GM23338 (cell line): ENCODE measurements around the gene KIF1C. TPM values are rescaled to one million over a fixed set of nuclear protein-coding genes. Genes with fewer than 3 reads are reported as not detected.
A peak's percentile ranks its signal among the peaks of the same experiment; 100 is the strongest.

Source experiments
- ATAC-seq: fragments of 200-7000 bp; cut with Tn5 transposase; 3 replicates; pipeline ENCODE4 v1.9.1; 2020
- DNase-seq: peaks from one replicate; pipeline ENCODE4 v3.0.0-alpha.2; 2015; ENCODE audit warnings: low spot score
- H2AFZ ChIP-seq: fragments of 200-600 bp; sonication (generic); 2 replicates; pipeline ENCODE4 v1.8.0; 2016; ENCODE audit warnings: antibody characterized with exemption, mild to moderate bottlenecking, moderate library complexity
- H3F3A ChIP-seq: fragments of 200-600 bp; sonication (generic); replicated peaks from 2 replicates; pipeline ENCODE4 v1.8.0; 2017; ENCODE audit warnings: antibody characterized with exemption, mixed run types, low read depth
- H3K27ac ChIP-seq: fragments of 200-600 bp; sonication (generic); 2 replicates; pipeline ENCODE4 v1.6.1; 2016; ENCODE audit warnings: low read depth
- H3K27me3 ChIP-seq: fragments of 200-600 bp; sonication (generic); 2 replicates; pipeline ENCODE4 v1.8.0; 2016; ENCODE audit warnings: mild to moderate bottlenecking, mixed run types, moderate library complexity; ENCODE audit not compliant: insufficient read depth
- H3K36me3 ChIP-seq: fragments of 200-600 bp; sonication (generic); 2 replicates; pipeline ENCODE4 v1.8.0; 2016; ENCODE audit warnings: mild to moderate bottlenecking; ENCODE audit not compliant: insufficient read depth
- H3K4me1 ChIP-seq: fragments of 200-600 bp; sonication (generic); 2 replicates; pipeline ENCODE4 v1.8.0; 2016; ENCODE audit warnings: mild to moderate bottlenecking, moderate library complexity; ENCODE audit not compliant: insufficient read depth
- H3K4me2 ChIP-seq: fragments of 200-600 bp; sonication (generic); 2 replicates; pipeline ENCODE4 v1.7.1; 2017; ENCODE audit warnings: mixed run types
- H3K4me3 ChIP-seq: fragments of 200-600 bp; sonication (generic); 2 replicates; pipeline ENCODE4 v1.6.1; 2016; ENCODE audit warnings: mixed run types
- H3K79me2 ChIP-seq: fragments of 200-600 bp; sonication (generic); replicated peaks from 2 replicates; pipeline ENCODE4 v1.8.0; 2017; ENCODE audit warnings: mild to moderate bottlenecking; ENCODE audit not compliant: insufficient read depth
- H3K9me2 ChIP-seq: fragments of 200-600 bp; sonication (generic); 2 replicates; pipeline ENCODE4 v1.8.0; 2017; ENCODE audit not compliant: insufficient read depth
- H4K20me1 ChIP-seq: fragments of 200-600 bp; sonication (generic); replicated peaks from 2 replicates; pipeline ENCODE4 v1.8.0; 2017; ENCODE audit warnings: mild to moderate bottlenecking; ENCODE audit not compliant: insufficient read depth
- H3K27ac Mint-ChIP-seq: 2 replicates; pipeline ENCODE4 v1.8.0; 2020; ENCODE audit warnings: inconsistent platforms, mild to moderate bottlenecking, moderate library complexity, mixed read lengths
- H3K27me3 Mint-ChIP-seq: 3 replicates; pipeline ENCODE4 v1.8.0; 2022; ENCODE audit warnings: low read depth, mild to moderate bottlenecking, moderate library complexity, mixed read lengths, inconsistent platforms; ENCODE audit not compliant: insufficient read depth, poor library complexity
- H3K36me3 Mint-ChIP-seq: 3 replicates; pipeline ENCODE4 v1.8.0; 2021; ENCODE audit warnings: low read depth, mild to moderate bottlenecking, inconsistent platforms, moderate library complexity, mixed read lengths
- H3K4me1 Mint-ChIP-seq: 3 replicates; pipeline ENCODE4 v1.8.0; 2020; ENCODE audit warnings: mild to moderate bottlenecking, inconsistent platforms, mixed read lengths
- H3K4me3 Mint-ChIP-seq: 3 replicates; pipeline ENCODE4 v1.8.0; 2021; ENCODE audit warnings: moderate library complexity, mild to moderate bottlenecking, inconsistent platforms, mixed read lengths
- H3K9me3 Mint-ChIP-seq: 3 replicates; pipeline ENCODE4 v1.8.0; 2020; ENCODE audit warnings: moderate library complexity, mild to moderate bottlenecking, inconsistent platforms, mixed read lengths
- CREB1 ChIP-seq: fragments of 250-450 bp; sonication (Bioruptor Pico); IDR thresholded peaks from 2 replicates; pipeline ENCODE4 v1.5.0; 2020; ENCODE audit warnings: low read depth, mild to moderate bottlenecking, moderate library complexity
- EZH2 ChIP-seq: fragments of 200-600 bp; sonication (generic); IDR thresholded peaks from one replicate; pipeline ENCODE4 v1.8.0; 2017; ENCODE audit warnings: antibody characterized with exemption, mild to moderate bottlenecking, low read depth; ENCODE audit not compliant: unreplicated experiment
- EZH2phosphoT487 ChIP-seq: fragments of 200-600 bp; sonication (generic); IDR thresholded peaks from one replicate; pipeline ENCODE4 v1.8.1; 2018; ENCODE audit warnings: antibody characterized with exemption; ENCODE audit not compliant: unreplicated experiment
- JUNB ChIP-seq: IDR thresholded peaks from one replicate; pipeline ENCODE4 v1.6.1; 2016; ENCODE audit warnings: antibody characterized with exemption; ENCODE audit not compliant: unreplicated experiment
- NANOG ChIP-seq: IDR thresholded peaks from 2 replicates; pipeline ENCODE4 v1.6.1; 2016; ENCODE audit warnings: antibody characterized with exemption, borderline replicate concordance
- POLR2AphosphoS5 ChIP-seq: IDR thresholded peaks from 2 replicates; pipeline ENCODE4 v1.6.1; 2016; ENCODE audit warnings: antibody characterized with exemption, low read depth
- REST ChIP-seq: IDR thresholded peaks from one replicate; pipeline ENCODE4 v1.6.1; 2018; ENCODE audit warnings: antibody characterized with exemption; ENCODE audit not compliant: unreplicated experiment
- ZNF114 ChIP-seq: fragments of 250-450 bp; sonication (Bioruptor Pico); IDR thresholded peaks from 2 replicates; pipeline ENCODE4 v1.5.0; 2020; ENCODE audit warnings: mild to moderate bottlenecking, moderate library complexity
- ZNF331 ChIP-seq: fragments of 250-450 bp; sonication (Bioruptor Pico); IDR thresholded peaks from 2 replicates; pipeline ENCODE4 v1.5.0; 2020; ENCODE audit warnings: low read depth, mild to moderate bottlenecking, moderate library complexity
- ZNF462 ChIP-seq: fragments of 250-450 bp; sonication (Bioruptor Pico); IDR thresholded peaks from 2 replicates; pipeline ENCODE4 v1.5.0; 2020; ENCODE audit warnings: mild to moderate bottlenecking, moderate library complexity
- polyA plus RNA-seq: library from polyadenylated mRNA; unstranded; fragments of >200 nt; fragmentation: Nextera tagmentation; extraction: Ambion mirVana; gene quantifications from 2 replicates; pipeline ENCODE4 v1.2.1, GENCODE V29; 2016
- total RNA-seq: library from RNA; depleted of rRNA; stranded (reverse); fragments of >200 nt; shearing (Covaris generic); gene quantifications from 2 replicates; pipeline ENCODE4 v1.2.3, GENCODE V29; 2014

Gene KIF1C
- total and polyA plus RNA-seq, 2 experiments from 2014 or later = 13.5 to 61.4 TPM

- Mint-ChIP-seq H3K36me3 (peaks cover 44% of the 10 kb centered on the region), H3K27ac (peak overlapping the region; percentile 25; the same call in 1 of the 2 replicates), H3K9me3 (0 out of 3 replicates have a peak, but pooled peaks cover 3% of the 10 kb centered on the region), H3K4me3 (peak overlapping the region; percentile 85), H3K27me3 (peaks cover 31% of the 10 kb centered on the region), H3K4me1 (peaks cover 21% of the 10 kb centered on the region)
- peaks cover 19% of the 10 kb centered on the region; the same call in 1 of the 2 replicates for H3K4me1 ChIP-seq
- no peaks in the 10 kb centered on the region; the same call in none of the 2 replicates for H4K20me1 ChIP-seq
- peak overlapping the region; percentile 32 for H3K27ac ChIP-seq
- H2AFZ ChIP-seq = no peak overlapping the region
- peak overlapping the region; percentile 94 for H3K4me3 ChIP-seq
- no peaks in the 10 kb centered on the region for H3K9me2 ChIP-seq
- no peak for TF ChIP-seq CREB1 (CRISPR knock-in tag)
- no peak for TF ChIP-seq EZH2
- no peak for TF ChIP-seq ZNF462 (CRISPR knock-in tag)
- no peak for TF ChIP-seq ZNF114 (CRISPR knock-in tag)
- TF ChIP-seq NANOG = no peak
- no peak for TF ChIP-seq REST
- no peak for TF ChIP-seq JUNB
- TF ChIP-seq ZNF331 (CRISPR knock-in tag) = no peak
- no peak for TF ChIP-seq EZH2phosphoT487
- no peak for TF ChIP-seq POLR2AphosphoS5
- peaks cover 11% of the 10 kb centered on the region; the same call in 1 of the 2 replicates for H3K27me3 ChIP-seq
- 0 out of 2 replicates have a peak, but pooled peaks cover 2% of the 10 kb centered on the region for H3F3A ChIP-seq
- H3K36me3 ChIP-seq = peaks cover 17% of the 10 kb centered on the region
- DNase-seq (no peak), ATAC-seq (no peak)
- H3K79me2 ChIP-seq = peaks cover 16% of the 10 kb centered on the region
- H3K4me2 ChIP-seq = peak overlapping the region; percentile 98
These were observed 1.8 kb downstream of the KIF1C start for GRCh38 chr17:4999430-5000093.
